Activated CD8-positive, alpha-beta memory T cell treated with anti-CD3 and anti-CD28 coated beads for 4 hours (primary cell): ENCODE measurements around the gene GID8.

Experiments used
- DNase-seq, 2 donors: peaks; one replicate each; pipeline ENCODE4 v3.0.0-alpha.2; 2020; ENCODE audit warnings: low read depth in 2 of 2

The GID8 gene

GRCh38 chr20:62943396-62943795 is 5.4 kb downstream of the GID8 start:
- no peak for DNase-seq

GRCh38 chr20:62944184-62944583 is 6.2 kb downstream of the GID8 start:
- DNase-seq: no peak

GRCh38 chr20:62944746-62945145 is 6.8 kb downstream of the GID8 start:
- DNase-seq: no peak

- DNase-seq: no peak
Measured at GRCh38 chr20:62945771-62946339, 7.9 kb downstream of the GID8 start.

GRCh38 chr20:62946918-62947317 is 9.0 kb downstream of the GID8 start:
- no peak for DNase-seq

- no peak for DNase-seq
Measured at GRCh38 chr20:62947532-62948300, 9.8 kb downstream of the GID8 start.

GRCh38 chr20:62949153-62949821 is 11.3 kb downstream of the GID8 start:
- DNase-seq: no peak

- DNase-seq: no peak
Measured at GRCh38 chr20:62949962-62950361, 12.0 kb downstream of the GID8 start.

GRCh38 chr20:62950741-62951140 is 12.8 kb downstream of the GID8 start:
- no peak for DNase-seq

- no peak for DNase-seq
Measured at GRCh38 chr20:62951143-62951895, 13.4 kb downstream of the GID8 start.

- DNase-seq: no peak
Measured at GRCh38 chr20:62951896-62952372, 14.0 kb downstream of the GID8 start.

- peak in 1 of 2 donors; percentile 29 for DNase-seq
Measured at GRCh38 chr20:62952373-62952967, 14.5 kb downstream of the GID8 start, which contains the start of gene SLC17A9. Gene SLC17A9 (plus strand): TSS chr20:62952709. CDS start chr20:62952831, 122 bp downstream.

- no peak for DNase-seq
Measured at GRCh38 chr20:62952968-62953838, 15.3 kb downstream of the GID8 start.

- DNase-seq: peak; percentile 31 to 45
Measured at GRCh38 chr20:62953839-62954703, 16.1 kb downstream of the GID8 start.

- DNase-seq: no peak
Measured at GRCh38 chr20:62955519-62956386, 17.8 kb downstream of the GID8 start.

GRCh38 chr20:62956387-62957135 is 18.6 kb downstream of the GID8 start:
- DNase-seq: no peak

- no peak for DNase-seq
Measured at GRCh38 chr20:62957136-62958117, 19.5 kb downstream of the GID8 start.
